ENCODE measurements around the gene NME1. TPM values are rescaled to one million over a fixed set of nuclear protein-coding genes. Genes with fewer than 3 reads are reported as not detected.

NME1 gene
- total and polyA plus RNA-seq, 9 of the 15 experiments (the other 6 are each of a cell fraction or from before 2014, with no cell fraction given) = 449 to 1,588 (median 604) TPM

- TF ChIP-seq, protein P1, sequence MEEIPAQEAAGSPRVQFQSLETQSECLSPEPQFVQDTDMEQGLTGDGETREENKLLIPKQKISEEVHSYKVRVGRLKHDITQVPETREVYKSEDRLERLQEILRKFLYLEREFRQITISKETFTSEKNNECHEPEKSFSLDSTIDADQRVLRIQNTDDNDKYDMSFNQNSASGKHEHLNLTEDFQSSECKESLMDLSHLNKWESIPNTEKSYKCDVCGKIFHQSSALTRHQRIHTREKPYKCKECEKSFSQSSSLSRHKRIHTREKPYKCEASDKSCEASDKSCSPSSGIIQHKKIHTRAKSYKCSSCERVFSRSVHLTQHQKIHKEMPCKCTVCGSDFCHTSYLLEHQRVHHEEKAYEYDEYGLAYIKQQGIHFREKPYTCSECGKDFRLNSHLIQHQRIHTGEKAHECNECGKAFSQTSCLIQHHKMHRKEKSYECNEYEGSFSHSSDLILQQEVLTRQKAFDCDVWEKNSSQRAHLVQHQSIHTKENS (CRISPR knock-in tag; IDR thresholded peaks at IDR 0.05) = no peak
- TF ChIP-seq ZNF23 (CRISPR knock-in tag; IDR thresholded peaks at IDR 0.05) = no peak
- peak; percentile 96 for TF ChIP-seq CREB3L1 (IDR thresholded peaks at IDR 0.05; ENCODE audit: borderline replicate concordance, low read depth)
- peak; percentile 96; the same call in 1 of the 2 replicates for TF ChIP-seq NR1H2 (CRISPR knock-in tag; IDR thresholded peaks at IDR 0.05)
- TF ChIP-seq, protein P2, sequence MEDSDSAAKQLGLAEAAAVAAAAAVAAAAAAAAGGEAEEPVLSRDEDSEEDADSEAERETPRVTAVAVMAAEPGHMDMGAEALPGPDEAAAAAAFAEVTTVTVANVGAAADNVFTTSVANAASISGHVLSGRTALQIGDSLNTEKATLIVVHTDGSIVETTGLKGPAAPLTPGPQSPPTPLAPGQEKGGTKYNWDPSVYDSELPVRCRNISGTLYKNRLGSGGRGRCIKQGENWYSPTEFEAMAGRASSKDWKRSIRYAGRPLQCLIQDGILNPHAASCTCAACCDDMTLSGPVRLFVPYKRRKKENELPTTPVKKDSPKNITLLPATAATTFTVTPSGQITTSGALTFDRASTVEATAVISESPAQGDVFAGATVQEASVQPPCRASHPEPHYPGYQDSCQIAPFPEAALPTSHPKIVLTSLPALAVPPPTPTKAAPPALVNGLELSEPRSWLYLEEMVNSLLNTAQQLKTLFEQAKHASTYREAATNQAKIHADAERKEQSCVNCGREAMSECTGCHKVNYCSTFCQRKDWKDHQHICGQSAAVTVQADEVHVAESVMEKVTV (CRISPR knock-in tag; IDR thresholded peaks at IDR 0.05) = peak; percentile 98
- TF ChIP-seq MBD1 (CRISPR knock-in tag; IDR thresholded peaks at IDR 0.05) = no peak
- peak; percentile 90 for TF ChIP-seq GTF2F1 (IDR thresholded peaks at IDR 0.05; ENCODE audit: low read depth, low read length)
- peak; percentile 75; the same call in 1 of the 2 replicates for TF ChIP-seq KLF13 (tag; IDR thresholded peaks at IDR 0.05; ENCODE audit: borderline replicate concordance, low read depth)
- peak; percentile 98 for TF ChIP-seq TAF9B (IDR thresholded peaks at IDR 0.05; ENCODE audit: partially characterized antibody)
- no peak for TF ChIP-seq CAMTA2 (CRISPR knock-in tag; conservative IDR thresholded peaks at IDR 0.05)
- peak; percentile 14 for TF ChIP-seq ASH1L (IDR thresholded peaks at IDR 0.05; ENCODE audit: borderline replicate concordance, low read depth, partially characterized antibody)
- no peak for TF ChIP-seq RBM14 (IDR thresholded peaks at IDR 0.05; ENCODE audit: borderline replicate concordance, insufficient read depth, low read depth, low read length)
- TF ChIP-seq ZNF740 (CRISPR knock-in tag; IDR thresholded peaks at IDR 0.05) = peak; percentile 37; the same call in 1 of the 2 replicates
- no peak for TF ChIP-seq ZNF740 (tag; IDR thresholded peaks at IDR 0.05)
- TF ChIP-seq MAFG (tag; conservative IDR thresholded peaks at IDR 0.05) = no peak
- TF ChIP-seq PCBP2 (IDR thresholded peaks at IDR 0.05; ENCODE audit: low read depth, low read length, poor library complexity, severe bottlenecking) = no peak
- TF ChIP-seq U2AF2 (optimal IDR thresholded peaks at IDR 0.05; ENCODE audit: low read depth, low read length) = no peak
Observed at GRCh38 chr17:51153210-51154072, at the start of gene NME1 (continued).

All from K562 (cell line).